HG02759 (cell line): ENCODE data around the gene ARIH2.

Experiments used
- ATAC-seq: cut with Tn5 transposase; IDR thresholded peaks from one replicate; pipeline ENCODE4 v1.9.1; 2021; ENCODE audit warnings: mild to moderate bottlenecking, moderate library complexity; ENCODE audit not compliant: unreplicated experiment

Gene ARIH2

DNA sequence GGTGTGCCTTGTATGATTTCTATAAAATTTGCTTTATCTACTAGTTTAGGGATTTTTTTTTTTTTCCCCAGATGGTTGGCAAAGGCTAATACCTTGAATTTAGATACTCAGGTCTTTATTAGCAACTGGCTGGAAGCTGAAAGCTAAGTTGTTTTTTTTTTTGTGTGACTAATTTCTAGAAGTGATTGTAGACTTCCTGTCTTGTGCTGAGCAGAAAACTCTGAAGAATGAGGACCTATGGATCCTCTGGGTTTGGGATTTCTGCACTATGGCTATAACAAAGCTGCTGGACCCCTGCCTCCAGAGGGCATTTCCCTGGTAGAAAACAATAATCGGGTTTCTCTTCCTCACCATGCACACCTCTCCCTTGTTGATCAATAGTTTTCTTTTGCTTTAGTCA, 10.0 kb downstream of the ARIH2 start:
- no peak for ATAC-seq

DNA sequence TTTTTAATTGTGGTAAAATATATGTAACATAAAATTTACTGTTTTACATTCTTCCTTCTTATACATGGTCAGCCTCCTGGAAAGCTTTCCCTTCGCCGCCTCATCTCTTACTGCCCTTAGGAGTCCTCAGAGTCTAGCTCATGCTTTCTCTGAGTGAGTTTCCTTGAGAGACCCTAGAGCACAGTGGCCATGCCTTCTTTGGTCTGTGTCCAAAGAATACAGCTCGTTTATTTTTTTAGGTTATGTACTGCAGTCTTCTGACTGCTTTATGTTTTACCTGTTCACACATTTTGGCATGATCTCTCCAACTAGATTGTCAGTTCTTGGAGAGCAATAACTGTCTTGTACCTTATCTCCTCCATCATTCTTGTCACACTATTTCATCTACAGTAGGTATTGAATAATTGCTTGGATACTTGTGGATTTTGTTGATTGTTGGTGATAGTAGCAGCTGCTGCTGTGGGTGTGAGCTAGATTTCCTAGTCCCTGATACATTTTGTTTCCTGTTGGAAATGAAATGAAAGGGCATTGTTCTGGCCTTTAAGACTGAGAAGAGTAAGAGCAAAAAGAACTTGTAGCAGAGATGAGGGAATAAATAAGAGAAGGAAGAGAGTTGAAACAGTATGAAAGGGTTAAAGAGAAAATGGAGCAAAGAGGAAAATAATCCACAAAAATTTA, 10.9 kb downstream of the ARIH2 start:
- ATAC-seq = no peak

DNA sequence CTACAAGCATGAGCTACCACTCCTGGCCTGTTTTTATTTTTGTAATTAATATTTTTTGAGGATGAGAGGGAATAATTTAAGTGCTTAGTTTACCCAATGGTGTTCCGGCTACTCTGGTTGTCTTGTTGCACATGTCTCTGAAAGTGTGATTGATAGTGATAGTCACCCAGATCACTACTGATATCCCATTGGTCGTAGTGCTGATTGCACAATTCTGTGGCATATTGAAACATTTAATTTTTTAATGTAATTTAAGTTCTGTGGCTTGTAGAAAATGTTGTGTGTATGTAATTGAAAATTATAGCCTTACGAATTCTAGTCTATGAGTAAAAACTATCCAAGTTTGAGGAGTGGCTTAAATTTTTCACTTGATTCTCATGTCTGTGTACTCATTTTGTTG, 11.9 kb downstream of the ARIH2 start:
- no peak for ATAC-seq

DNA sequence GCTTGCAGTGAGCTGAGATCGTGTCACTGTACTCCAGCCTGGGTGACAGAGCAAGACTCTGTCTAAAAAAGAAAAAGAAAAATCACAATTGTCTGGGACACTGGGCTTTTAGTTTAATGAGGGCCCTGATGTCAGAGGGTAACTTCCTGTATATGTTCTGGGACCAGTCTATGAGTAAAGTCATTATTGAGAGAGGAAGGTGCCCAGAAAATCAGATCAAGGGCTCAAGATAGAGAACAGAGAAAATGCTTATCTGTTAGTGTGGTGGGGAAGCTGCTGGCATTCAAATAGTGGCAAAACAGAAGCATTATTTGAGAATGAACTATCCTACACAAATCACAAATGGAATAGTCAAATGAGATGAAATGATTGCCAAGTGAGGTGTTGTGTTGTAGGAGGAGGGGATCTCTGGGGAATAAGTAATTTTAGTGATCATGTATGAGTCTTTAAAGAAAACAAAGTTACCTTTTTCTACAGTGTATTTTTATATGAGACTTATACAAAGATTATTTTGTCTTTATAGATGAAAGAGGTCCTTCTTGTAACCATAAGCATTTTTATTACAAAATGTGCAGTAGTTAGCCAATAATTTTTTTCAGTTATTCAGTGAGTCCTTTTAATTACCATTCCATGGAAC, 13.4 kb downstream of the ARIH2 start:
- ATAC-seq = no peak

DNA sequence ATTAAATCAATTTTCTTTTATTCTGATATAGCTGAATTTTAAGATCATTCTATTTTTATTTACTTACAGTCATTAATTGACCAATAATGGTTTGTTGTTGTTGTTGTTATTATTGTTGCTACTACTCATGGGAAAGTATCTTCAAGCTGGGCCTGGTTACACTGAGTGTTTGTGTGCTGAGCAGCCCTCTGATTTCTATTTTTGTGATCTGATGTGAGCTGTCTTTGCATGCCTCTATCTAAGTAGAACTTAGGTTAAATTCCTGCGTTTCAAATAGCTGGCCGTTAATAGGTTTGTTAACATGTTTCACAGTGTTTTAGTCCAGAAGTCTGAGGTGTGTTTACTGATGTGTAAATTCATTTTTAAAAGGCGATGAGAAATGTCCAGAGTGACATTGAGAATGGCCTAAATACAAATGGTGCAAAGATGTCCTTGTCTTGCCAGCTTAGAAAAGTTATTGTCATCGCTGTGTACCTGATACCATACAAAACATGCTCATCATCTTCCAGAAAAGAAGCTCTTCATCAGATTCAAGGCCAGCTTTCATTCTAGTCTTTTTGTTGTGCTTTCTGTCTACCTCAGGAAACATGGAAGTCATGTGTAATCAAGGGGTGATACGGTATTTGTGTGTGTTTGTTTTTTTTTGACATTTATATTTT, 15.8 kb downstream of the ARIH2 start:
- no peak for ATAC-seq

DNA sequence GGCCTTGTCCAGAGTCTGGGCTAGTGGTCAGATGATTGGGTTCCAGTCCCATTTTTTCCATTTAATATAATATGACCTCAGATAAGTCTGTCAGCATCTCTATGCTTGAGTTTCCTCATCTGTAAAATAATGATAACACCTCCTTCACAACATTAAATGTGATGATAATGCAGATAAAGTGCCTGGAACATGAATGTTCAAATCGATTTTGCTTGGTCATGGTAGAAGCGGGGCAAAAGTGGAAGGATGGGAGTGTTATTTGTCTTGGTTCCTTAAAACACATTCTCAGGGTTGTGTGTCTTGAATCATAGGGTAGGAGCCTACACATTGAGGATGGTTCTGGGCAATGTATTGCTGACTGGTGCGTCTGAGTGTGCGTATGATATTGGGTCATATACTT, 16.9 kb downstream of the ARIH2 start:
- no peak for ATAC-seq

DNA sequence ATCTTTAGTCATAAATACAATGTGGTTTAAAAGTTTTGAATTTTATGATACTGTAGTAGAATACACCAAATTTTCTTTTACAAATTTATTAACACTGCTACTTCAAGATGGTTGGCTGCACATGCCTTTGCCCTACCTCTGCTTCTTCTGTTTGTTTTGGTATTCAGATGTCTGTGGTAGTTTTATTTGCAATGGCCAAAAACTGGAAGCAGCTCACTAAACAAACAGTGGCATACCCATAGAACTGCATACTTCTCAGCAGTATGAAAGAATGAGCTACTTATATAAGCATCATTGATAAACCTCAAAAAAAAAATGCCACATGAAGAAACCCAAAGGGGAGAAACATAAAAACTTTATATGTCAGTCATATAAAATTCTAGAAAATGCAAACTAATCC, 19.5 kb downstream of the ARIH2 start:
- no peak for ATAC-seq

DNA sequence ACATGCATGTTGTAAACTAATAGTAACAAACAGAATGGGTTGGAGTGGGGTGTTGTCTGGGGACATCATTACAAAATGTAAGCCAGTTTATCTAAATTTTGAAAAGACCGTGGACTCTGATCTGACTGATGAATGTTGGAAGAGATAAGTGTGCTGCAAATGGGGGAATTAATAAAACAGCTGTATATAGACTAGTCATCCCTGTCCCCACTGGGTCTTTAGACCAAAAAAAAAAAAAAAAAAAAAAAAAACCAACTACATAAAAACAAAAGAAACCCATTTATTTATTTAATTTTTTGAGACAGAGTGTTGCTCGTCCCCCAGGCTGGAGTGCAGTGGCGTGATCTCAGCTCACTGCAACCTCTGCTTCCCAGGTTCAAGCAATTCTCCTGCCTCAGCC, 20.0 kb downstream of the ARIH2 start:
- ATAC-seq = no peak

DNA sequence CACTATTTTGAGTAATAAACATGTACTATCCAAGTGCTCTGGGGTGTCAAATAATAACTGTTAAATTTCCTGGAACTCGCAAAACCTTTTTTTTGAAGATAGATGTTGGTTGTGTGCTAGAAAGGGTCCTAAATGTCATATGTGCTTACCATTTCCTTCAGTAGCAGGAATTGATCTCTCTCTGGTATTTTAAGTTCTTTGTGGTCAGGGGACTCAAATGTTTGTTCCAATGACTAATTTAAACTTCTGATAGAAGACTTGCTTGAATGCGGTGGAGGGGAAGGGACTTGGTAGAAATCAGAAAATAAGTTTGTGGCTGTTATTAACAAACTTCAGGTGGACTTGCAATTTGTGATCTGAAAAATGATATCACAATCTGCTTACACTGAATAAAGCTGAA, 26.8 kb downstream of the ARIH2 start:
- ATAC-seq = no peak

DNA sequence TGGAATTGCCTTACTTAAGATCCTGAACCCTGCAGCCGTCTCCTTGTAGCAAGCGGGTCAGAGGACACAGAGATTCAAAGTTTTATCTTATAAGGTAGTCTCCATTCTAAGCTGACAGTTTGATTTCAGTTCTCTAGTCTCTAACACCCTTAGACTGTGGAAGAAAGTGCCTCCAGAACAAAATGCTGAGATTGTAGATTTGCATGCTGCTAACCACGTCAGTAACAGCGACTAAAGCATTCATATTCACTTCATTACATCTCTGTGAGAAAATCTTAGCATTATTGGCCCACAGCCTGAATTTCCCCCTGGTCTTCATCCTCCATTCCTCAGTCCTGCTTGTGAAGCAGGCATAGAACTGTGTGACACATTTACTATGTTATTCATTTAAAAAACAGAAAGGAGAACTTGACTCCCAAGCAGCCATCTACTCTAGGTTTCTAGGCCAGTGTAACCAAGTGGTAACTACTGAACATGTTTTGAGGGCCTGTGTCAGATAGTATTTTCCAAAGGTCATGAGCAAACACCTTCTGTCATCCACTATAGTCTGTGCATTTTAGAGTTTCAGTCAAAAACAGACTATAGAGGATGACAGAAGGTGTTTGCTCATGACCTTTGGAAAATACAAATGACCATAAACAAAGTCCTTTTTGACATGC, 27.4 kb downstream of the ARIH2 start:
- ATAC-seq = no peak

DNA sequence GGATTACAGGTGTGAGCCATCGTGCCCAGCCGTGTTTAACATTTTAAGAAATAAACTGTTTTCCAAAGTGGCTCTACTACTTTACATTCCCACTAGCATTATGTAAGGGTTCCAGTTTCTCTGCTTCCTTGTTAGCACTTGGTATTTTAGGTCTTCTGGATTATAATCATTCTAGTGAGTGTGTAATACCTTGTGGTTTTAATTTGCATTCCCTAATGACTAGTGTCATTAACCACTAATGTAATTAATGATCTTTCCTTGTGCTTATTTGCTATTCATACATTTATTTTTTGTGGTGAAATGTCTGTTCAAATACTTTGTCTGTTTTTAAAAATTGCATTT, 30.7 kb downstream of the ARIH2 start:
- no peak for ATAC-seq

DNA sequence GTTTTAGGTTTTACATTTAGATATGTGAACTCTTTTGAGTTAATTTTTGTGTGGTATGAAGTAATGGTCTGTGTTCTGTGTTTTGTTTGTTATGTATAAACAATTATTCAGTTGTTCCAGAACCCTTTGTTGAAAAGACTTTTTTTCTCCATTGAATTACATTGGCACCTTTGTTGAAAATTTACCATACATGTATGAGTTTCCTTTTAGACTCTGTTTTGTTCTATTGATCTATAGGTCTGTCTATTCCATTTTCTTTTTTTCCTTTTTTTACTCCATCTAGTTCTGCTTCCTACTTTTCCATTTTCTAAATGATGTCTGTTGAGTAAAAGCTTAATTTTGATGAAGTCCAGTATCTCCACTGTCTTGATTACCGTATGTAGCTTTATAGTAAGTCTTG, 31.4 kb downstream of the ARIH2 start:
- ATAC-seq = no peak

DNA sequence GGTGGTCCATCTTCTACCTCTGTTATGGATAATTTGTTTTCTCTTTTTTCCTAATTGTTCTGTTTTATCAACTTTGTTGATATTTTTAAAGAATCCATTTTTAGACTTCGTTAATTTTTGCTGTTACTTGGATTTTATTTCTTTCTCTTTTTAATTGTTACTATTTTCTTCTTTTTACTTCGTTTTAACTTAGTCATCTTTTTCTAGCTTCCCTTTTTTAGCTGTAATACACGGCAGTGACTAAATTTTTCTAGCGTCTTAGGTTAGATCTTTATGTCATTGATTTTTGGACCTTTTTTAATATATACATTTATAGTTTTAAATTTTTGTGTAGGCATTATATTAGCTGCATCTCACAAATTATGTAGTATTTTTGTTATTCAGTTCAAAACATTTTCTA, 33.1 kb downstream of the ARIH2 start:
- no peak for ATAC-seq

DNA sequence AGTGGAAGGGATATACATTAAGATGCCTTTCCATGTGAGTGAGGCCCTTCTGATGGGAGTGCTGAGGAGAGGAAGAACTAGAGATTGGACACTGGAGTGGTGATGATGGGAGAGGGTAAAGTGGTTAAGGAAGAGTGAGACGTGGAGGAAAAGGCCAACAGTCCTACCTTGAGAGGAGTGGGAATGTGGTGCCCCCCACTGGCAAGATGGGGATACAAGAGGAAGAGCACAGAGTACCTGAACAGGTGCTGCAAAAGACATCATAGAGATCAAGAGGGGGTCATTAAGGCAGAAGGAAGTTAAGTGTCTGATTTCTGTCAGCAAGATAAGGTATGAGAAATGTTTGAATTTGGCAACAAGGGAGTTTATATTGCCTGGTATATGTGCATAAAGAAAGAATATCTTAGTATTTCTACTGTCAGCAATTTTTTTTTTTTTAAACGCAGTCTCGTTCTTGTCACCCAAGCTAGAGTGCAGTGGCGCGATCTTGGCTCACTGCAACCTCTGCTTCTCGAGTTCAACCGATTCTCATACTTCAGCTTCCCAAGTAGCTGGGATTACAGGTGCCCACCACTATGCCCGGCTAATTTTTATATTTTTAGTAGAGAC, 34.0 kb downstream of the ARIH2 start:
- ATAC-seq = no peak

DNA sequence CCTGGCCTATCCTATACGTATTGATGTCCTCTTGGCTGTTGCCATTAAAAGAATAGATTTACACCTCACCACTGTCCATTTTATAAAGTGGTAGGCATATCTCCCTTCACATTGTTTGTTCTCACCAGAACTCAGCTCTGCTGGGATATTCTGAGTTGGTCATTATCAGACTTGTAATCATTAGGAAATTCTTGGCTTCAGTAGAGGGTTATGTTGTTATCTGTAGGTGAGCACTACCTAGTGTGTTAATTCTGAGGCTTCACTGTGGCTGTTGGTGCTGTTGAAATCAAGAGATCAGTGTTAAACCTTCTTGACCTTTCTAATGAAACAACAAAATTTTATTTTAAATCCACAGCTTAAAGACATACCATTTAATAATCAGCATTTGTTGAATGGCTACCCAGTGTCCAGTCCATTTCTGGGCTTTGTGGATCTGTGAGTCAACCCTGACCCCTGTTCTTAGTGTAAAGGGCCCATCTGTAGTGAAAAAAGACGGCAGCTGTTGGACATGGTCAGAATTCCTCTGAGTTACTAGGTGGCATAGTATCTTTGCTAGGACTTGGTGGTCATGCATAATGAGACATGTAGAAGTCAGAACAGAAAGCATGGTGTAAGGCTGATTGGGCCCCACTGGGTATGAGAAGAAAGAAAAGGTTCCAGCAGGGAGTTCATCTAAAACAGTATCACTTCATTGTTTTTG, 38.5 kb downstream of the ARIH2 start:
- ATAC-seq = no peak

DNA sequence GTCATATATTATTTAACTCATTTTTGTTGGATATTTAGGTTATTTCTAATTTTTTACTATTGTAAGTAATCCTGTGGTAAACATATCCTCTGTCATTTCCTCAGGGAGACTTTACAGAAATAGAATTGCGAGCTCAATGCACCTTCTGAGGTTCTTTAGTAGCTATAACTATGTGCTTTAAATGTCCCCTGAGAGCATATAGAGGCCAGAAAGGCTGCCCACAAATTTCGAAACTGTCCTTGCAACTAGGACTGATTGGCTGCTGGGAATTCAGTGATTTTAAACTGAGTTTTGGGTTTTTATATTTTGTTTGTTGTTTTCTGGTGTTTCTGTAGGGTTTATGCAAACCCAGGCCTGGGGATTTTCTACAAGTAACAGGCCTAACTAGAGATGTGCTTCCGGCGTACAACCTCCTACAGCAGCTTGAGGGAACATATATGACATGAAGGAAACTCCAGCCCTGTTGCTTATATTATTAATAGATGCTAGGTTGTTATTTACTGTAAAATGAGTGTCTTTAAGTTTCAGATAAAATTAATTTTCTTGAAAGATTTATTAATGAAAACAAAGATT, 42.3 kb downstream of the ARIH2 start:
- no peak for ATAC-seq

DNA sequence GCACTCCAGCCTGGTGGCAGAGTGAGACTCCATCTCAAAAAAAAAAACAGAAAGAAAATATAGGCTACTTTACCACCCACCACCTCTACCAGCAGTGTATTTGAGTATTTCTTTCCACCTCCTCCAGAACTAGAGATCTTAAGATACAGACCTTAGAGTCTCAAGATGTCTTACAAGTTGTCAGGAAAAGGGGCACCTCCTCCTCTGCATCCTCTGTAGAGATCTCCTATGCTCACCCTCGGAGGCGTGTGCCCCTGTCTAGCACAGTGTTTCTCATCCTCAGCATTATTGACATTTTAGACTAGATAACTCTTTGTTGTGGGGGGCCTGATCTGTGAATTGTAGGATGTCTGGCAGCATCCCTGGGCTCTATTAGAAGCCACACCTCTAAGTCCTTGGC, 43.7 kb downstream of the ARIH2 start:
- no peak for ATAC-seq

DNA sequence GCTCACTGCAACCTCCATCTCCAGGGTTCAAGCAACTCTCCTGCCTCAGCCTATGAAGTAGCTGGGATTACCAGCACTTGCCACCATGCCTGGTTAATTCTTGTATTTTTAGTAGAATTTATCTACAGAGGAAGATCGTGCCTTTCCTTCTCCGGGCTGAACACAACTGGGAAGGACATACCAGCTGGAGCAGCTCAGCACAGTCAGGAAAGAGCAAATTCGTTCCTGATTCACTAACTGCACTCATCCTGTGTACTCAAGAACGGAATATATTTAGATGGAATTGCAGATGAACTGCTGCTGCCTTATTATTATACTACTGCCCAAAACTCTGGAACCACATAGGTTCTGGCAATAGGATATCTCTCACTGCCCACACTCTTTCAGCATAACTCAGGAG, 44.3 kb downstream of the ARIH2 start:
- no peak for ATAC-seq

DNA sequence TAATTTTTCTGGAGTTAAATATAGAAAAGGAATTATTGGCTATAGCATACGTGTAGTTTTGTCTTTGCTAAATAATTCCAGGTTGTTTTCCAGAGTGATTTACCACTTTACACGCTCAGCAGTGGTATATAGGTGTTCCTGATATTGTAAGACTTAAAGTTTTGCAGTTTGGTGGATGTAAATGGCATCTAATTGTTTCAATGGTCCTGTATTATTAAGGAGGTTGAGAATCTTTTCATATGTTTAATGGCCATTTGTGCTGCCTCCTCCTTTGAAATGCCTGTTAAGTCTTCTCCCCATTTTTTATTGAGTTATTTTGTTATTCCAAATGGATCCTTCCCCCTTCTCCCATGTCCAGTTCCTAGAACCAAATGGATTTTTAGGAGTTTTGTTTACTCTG, 44.9 kb downstream of the ARIH2 start:
- ATAC-seq = no peak

DNA sequence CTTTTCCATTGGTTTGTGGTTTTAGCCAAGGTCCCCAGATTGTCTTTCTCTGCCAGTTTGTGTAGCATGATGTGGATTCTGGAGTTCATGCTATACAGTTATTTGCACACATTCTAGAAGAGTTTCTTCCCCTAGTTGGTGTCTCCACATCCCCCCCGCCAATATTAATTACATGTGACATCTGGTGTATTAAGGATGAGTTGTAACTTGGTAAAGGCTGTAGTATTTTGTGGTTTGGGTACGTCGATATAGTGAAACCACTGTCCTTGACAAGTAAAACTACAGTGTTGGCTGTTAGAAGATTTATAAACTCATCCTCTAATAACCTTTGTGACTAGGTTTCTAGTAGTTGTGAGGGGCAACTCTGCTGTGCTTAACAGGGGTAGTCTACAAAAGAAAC, 47.7 kb downstream of the ARIH2 start:
- no peak for ATAC-seq

DNA sequence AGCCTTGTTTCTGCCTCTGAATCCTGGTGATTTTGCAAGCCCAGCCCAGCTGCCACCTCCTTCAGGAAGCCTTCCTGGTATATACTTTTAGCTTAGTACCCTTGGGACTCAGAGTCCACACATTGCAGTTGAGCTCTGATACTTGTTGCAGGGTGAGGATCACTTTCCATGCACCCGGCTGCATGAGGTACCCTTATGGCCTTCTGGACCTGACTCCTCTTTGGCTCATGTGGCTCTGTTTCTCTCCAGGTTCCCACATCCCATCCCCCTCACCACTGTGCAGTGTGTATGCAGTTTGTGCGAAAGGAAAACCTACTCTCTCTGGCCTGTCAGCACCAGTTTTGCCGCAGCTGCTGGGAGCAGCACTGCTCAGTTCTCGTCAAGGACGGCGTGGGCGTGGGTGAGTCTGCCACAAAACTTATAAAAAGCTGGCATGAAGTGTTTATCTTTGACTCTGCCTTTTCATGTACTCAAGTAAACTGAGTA, 48.3 kb downstream of the ARIH2 start:
- no peak for ATAC-seq
